HG02571 (cell line): ENCODE results near the gene COP1.

Experiments
- ATAC-seq: cut with Tn5 transposase; IDR thresholded peaks from one replicate; pipeline ENCODE4 v1.9.1; 2021; ENCODE audit warnings: mild to moderate bottlenecking, moderate library complexity; ENCODE audit not compliant: unreplicated experiment

COP1 gene

GRCh38 chr1:175902281-175902680 is 304.8 kb downstream of the COP1 start:
- ATAC-seq, result no peak

DNA sequence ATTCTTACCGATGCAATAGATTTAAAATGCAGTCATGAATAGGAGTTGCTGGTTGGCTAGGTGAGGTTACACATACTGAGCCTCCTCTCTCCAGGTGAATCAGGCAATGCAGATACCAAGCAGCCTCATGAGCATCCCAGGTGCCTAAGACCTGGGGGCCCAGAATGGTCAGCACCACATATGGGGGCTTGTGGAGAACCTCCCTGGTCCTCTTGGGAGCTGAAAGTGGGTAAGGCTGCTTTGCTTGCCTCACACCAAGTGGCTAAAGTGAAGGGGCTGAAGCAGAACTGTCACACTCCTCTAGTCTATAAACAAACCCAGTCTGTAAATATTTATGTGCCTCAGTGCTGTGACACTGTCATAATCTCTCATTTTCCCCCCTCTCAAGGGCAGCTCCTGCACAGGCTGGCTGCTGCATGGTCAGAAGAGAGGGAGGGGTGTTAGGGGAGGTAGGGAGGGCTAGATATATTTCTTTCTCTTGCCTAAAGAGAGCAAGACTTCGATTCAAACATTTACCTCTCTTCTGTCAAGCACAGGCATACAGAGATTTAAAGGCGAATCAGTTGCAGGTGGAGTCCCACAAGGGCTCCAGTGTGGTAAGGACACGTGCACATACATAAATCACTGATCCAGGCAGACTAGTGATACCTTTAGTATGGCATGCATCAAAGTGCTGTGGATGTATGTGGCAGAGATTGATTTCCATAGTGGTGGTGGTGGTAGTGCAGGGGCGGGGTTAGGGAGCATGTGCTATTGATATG is 305.8 kb downstream of the COP1 start:
- ATAC-seq, result no peak

GRCh38 chr1:175900171-175900570 is 306.9 kb downstream of the COP1 start:
- ATAC-seq, result no peak

GRCh38 chr1:175895966-175896365 is 311.1 kb downstream of the COP1 start:
- no peak for ATAC-seq
